HCT116 (cell line): ENCODE measurements around the gene ERBB2.

Source experiments
- FOSL1 ChIP-seq: IDR thresholded peaks from 2 replicates; pipeline ENCODE4 v1.6.1; 2012; ENCODE audit warnings: low read depth
- JUND ChIP-seq: IDR thresholded peaks from 2 replicates; pipeline ENCODE4 v1.6.1; 2012
- POLR2A ChIP-seq: IDR thresholded peaks from 2 replicates; pipeline ENCODE4 v1.7.0; 2011; ENCODE audit warnings: borderline replicate concordance; ENCODE audit not compliant: insufficient read depth, insufficient read length; ENCODE audit errors: extremely low read depth
- TCF7L2 ChIP-seq: IDR thresholded peaks from 2 replicates; pipeline ENCODE4 v1.7.0; 2011; ENCODE audit warnings: borderline replicate concordance, inconsistent platforms; ENCODE audit not compliant: insufficient read depth, insufficient read length; ENCODE audit errors: extremely low read depth
- TF ChIP-seq, protein P1 (sequence below), 3 experiments: fragments of 200-600 bp in 1 of 3; sonication (generic) in 1 of 3; IDR thresholded peaks in 2 of 3; conservative IDR thresholded peaks in 1 of 3; 2 replicates each; pipeline ENCODE4 v1.5.1; 2012 to 2017; ENCODE audit warnings: low read depth in 2 of 3, low read length in 2 of 3, antibody characterized with exemption in 1 of 3, borderline replicate concordance in 1 of 3, control low read depth in 1 of 3, mild to moderate bottlenecking in 1 of 3, mixed read lengths in 1 of 3, mixed run types in 1 of 3, moderate library complexity in 1 of 3; ENCODE audit not compliant: insufficient read depth in 1 of 3
- TF ChIP-seq, protein P2 (sequence below): IDR thresholded peaks from 2 replicates; pipeline ENCODE4 v1.6.1; 2011; ENCODE audit warnings: mild to moderate bottlenecking, low read length, moderate library complexity; ENCODE audit not compliant: insufficient replicate concordance; ENCODE audit errors: extremely low read depth

DNA sequence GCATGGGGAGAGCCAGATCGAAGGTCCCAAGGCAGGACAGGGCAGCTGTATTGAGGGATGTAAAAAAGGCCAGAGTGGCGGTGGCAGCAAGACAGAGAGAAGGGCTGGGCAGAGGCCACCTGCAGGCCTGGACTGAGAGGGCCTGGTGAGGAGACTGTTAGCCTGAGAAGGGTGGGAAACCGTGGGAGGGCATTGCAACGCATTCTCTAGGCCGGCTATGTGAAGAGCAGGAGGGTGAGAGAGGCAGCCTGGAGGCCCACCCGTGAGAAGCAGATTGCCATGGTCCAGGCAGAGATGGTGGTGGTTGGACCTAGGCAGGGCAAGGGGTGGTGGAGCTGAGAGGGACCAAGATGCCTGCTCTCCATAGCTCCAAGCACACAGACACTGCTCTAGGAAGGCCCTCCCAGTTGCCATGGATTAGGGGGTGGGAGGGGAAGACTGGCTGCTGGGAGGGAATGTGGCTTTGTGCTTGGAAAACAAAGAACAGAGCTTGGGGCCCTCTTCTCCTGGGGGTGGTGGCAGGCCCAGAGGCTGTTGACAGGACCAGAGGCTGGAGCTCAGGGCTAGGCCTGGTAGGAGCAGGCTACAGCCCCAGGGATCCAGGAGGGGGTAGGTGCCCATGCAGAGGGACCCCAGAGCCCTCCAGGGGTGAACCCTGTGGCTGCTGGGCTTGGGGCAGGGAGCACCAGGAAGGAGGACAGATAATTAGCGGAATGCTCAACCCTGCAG, 47.1 kb upstream of the ERBB2 start:
- TF ChIP-seq, protein P1, sequence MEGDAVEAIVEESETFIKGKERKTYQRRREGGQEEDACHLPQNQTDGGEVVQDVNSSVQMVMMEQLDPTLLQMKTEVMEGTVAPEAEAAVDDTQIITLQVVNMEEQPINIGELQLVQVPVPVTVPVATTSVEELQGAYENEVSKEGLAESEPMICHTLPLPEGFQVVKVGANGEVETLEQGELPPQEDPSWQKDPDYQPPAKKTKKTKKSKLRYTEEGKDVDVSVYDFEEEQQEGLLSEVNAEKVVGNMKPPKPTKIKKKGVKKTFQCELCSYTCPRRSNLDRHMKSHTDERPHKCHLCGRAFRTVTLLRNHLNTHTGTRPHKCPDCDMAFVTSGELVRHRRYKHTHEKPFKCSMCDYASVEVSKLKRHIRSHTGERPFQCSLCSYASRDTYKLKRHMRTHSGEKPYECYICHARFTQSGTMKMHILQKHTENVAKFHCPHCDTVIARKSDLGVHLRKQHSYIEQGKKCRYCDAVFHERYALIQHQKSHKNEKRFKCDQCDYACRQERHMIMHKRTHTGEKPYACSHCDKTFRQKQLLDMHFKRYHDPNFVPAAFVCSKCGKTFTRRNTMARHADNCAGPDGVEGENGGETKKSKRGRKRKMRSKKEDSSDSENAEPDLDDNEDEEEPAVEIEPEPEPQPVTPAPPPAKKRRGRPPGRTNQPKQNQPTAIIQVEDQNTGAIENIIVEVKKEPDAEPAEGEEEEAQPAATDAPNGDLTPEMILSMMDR (IDR thresholded peaks at IDR 0.05 in 2 of 3, conservative IDR thresholded peaks at IDR 0.05 in 1 of 3; ENCODE audit: borderline replicate concordance in 1 of 3, insufficient read depth in 1 of 3, low read depth in 2 of 3, low read length in 2 of 3), result no peak
- TF ChIP-seq FOSL1 (no peak), POLR2A (no peak), TCF7L2 (no peak), JUND (no peak)
- TF ChIP-seq, protein P2, sequence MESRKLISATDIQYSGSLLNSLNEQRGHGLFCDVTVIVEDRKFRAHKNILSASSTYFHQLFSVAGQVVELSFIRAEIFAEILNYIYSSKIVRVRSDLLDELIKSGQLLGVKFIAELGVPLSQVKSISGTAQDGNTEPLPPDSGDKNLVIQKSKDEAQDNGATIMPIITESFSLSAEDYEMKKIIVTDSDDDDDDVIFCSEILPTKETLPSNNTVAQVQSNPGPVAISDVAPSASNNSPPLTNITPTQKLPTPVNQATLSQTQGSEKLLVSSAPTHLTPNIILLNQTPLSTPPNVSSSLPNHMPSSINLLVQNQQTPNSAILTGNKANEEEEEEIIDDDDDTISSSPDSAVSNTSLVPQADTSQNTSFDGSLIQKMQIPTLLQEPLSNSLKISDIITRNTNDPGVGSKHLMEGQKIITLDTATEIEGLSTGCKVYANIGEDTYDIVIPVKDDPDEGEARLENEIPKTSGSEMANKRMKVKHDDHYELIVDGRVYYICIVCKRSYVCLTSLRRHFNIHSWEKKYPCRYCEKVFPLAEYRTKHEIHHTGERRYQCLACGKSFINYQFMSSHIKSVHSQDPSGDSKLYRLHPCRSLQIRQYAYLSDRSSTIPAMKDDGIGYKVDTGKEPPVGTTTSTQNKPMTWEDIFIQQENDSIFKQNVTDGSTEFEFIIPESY, result no peak
